Naive thymus-derived CD8-positive, alpha-beta T cell (primary cell): ENCODE data around the gene CANX. TPM values are rescaled to one million over a fixed set of nuclear protein-coding genes. Genes with fewer than 3 reads are reported as not detected.
A peak's percentile ranks its signal among the peaks of the same experiment; 100 is the strongest.
"Not testable (repeated sequence)": the region's sequence is repeated elsewhere in the genome, so short reads cannot be mapped to it uniquely, and the experiment has no call there.

Experiments
- ATAC-seq, 2 donors: fragments of 150-1000 bp; cut with Tn5 transposase in 1 of 2; sonication (Bioruptor Pico), chemical (Tn5 transposase) in 1 of 2; 1 replicate in 1 of 2; 2 replicates in 1 of 2; pipeline ENCODE4 v1.10.0; 2021; ENCODE audit warnings: mild to moderate bottlenecking in 2 of 2, moderate library complexity in 2 of 2
- POLR2A ChIA-PET: fragments of 350-600 bp; sonication (Branson Sonifier 250); formaldehyde crosslinking; loops from one replicate; lab custom pipeline; 2021; ENCODE audit warnings: antibody characterized with exemption; lab: Charles Lee
- DNase-seq, 10 donors: peaks; one replicate each; pipeline versions ENCODE4 v3.0.0 to v3.0.0-alpha.2; 2020 to 2022
- H3K27ac Mint-ChIP-seq, 10 donors: one replicate each; pipeline ENCODE4 v1.8.0; 2020 to 2022; ENCODE audit warnings: mild to moderate bottlenecking in 10 of 10, mixed read lengths in 10 of 10, moderate library complexity in 4 of 10, inconsistent platforms in 1 of 10
- H3K27me3 Mint-ChIP-seq, 5 donors: one replicate each; pipeline ENCODE4 v1.8.0; 2021 to 2022; ENCODE audit warnings: mixed read lengths in 5 of 5
- H3K36me3 Mint-ChIP-seq, 3 donors: one replicate each; pipeline ENCODE4 v1.8.0; 2020 to 2022; ENCODE audit warnings: mixed read lengths in 3 of 3, mild to moderate bottlenecking in 2 of 3, inconsistent platforms in 1 of 3
- H3K4me1 Mint-ChIP-seq, 4 donors: one replicate each; pipeline ENCODE4 v1.8.0; 2021 to 2022; ENCODE audit warnings: mixed read lengths in 4 of 4
- H3K4me3 Mint-ChIP-seq, 10 donors: one replicate each; pipeline ENCODE4 v1.8.0; 2020 to 2022; ENCODE audit warnings: mild to moderate bottlenecking in 10 of 10, mixed read lengths in 10 of 10, moderate library complexity in 6 of 10, inconsistent platforms in 1 of 10
- H3K9me3 Mint-ChIP-seq, 9 donors: one replicate each; pipeline ENCODE4 v1.8.0; 2020 to 2022; ENCODE audit warnings: mixed read lengths in 9 of 9, mild to moderate bottlenecking in 3 of 9, inconsistent platforms in 1 of 9, moderate library complexity in 1 of 9
- polyA plus RNA-seq, 3 donors: library from polyadenylated mRNA; unstranded; fragments of 300-500 nt; fragmentation: Illumina TruSeq; gene quantifications; one replicate each; pipeline ENCODE4 v1.2.3, GENCODE V29; 2021
- total RNA-seq, 8 experiments: library from RNA in 2 of 8; stranded (reverse) in 2 of 8; gene quantifications; one replicate each; pipeline ENCODE4 v1.2.3 and lab custom pipeline; 2021 to 2026

CANX gene
- total and polyA plus RNA-seq, 5 experiments from 2014 or later: 172 to 225 (median 219) TPM

DNA sequence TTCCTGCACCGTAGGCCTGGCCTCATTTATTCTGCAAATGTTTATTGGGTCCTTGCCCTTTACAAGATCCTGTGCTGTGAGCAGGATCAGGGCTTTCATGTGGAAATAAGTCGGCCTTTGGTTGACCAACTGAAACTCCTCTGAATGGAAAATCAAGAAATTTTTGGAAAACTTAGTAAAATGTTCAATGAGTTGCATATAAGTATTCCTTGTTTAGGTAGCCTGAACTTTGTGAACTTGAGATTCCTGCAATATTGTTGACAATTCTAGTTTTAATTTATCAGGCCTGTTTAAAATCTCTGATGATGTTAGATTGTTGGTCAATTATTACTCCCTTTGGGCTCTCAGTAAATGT is 35.0 kb downstream of the CANX start:
- H3K4me1 Mint-ChIP-seq: peaks cover 18 to 63% (median 52%) of the 10 kb centered on the region in 4 donors
- no peaks in the 10 kb centered on the region for H3K27me3 Mint-ChIP-seq
- H3K9me3 Mint-ChIP-seq: no peaks in the 10 kb centered on the region
- POLR2A ChIA-PET: interaction anchor here (0.8 to 4.0 kb wide), 7 partner anchors 20 to 336 kb away, joined by 3 to 35 read pairs (median 5); partner anchors contain the start of genes CANX, CBY3 and HNRNPH1
- H3K4me3 Mint-ChIP-seq: peak overlapping the region; percentile 77 to 96 (median 94)
- H3K27ac Mint-ChIP-seq: peak overlapping the region; percentile 84 to 97 (median 96)
- ATAC-seq (no peak), DNase-seq (peak in 1 of 10 donors; percentile 9)
- H3K36me3 Mint-ChIP-seq: peaks cover 0 to 38% (median 3%) of the 10 kb centered on the region in 3 donors

GRCh38 chr5:179734536-179735164 is 35.9 kb downstream of the CANX start:
- Mint-ChIP-seq H3K4me1 (peaks cover 22 to 66% (median 59%) of the 10 kb centered on the region in 4 donors), H3K9me3 (no peaks in the 10 kb centered on the region), H3K4me3 (peak overlapping the region; percentile 77 to 96 (median 94)), H3K27ac (peak overlapping the region; percentile 43 to 97 (median 94)), H3K36me3 (peaks cover 0 to 34% (median 3%) of the 10 kb centered on the region in 3 donors), H3K27me3 (no peaks in the 10 kb centered on the region)
- ATAC-seq: no peak
- POLR2A ChIA-PET: interaction anchor here (2.1 kb wide), 1 partner anchor 111 kb away, joined by 9 read pairs; the partner anchor contains the start of gene HNRNPH1
- DNase-seq: no peak

GRCh38 chr5:179738742-179739141 is 40.0 kb downstream of the CANX start:
- H3K9me3 Mint-ChIP-seq: no peaks in the 10 kb centered on the region
- peak overlapping the region in 6 of 10 donors; percentile 3 to 49 (median 30) for H3K4me3 Mint-ChIP-seq
- peaks cover 31 to 75% (median 70%) of the 10 kb centered on the region in 4 donors for H3K4me1 Mint-ChIP-seq

GRCh38 chr5:179744106-179744505 is 45.3 kb downstream of the CANX start:
- POLR2A ChIA-PET: interaction anchor here (0.6 kb wide), 1 partner anchor 130 kb away, joined by 4 read pairs; no protein-coding TSS in a partner anchor
- peaks cover 19 to 48% (median 45%) of the 10 kb centered on the region in 4 donors for H3K4me1 Mint-ChIP-seq
- H3K36me3 Mint-ChIP-seq: peaks cover 0 to 31% (median 3%) of the 10 kb centered on the region in 3 donors
- H3K27ac Mint-ChIP-seq, H3K4me3 Mint-ChIP-seq, DNase-seq, H3K27me3 Mint-ChIP-seq, H3K9me3 Mint-ChIP-seq, ATAC-seq: not testable (repeated sequence)

More at GRCh38 chr5:179738742-179739141, 40.0 kb downstream of the CANX start:
- Mint-ChIP-seq H3K27me3 (no peaks in the 10 kb centered on the region), H3K36me3 (peaks cover 0 to 34% (median 3%) of the 10 kb centered on the region in 3 donors), H3K27ac (peak overlapping the region in 7 of 10 donors; percentile 20 to 90 (median 79))
- ATAC-seq (no peak), DNase-seq (no peak)
- POLR2A ChIA-PET: interaction anchor here (1.1 kb wide), 1 partner anchor 26 kb away, joined by 3 read pairs; no protein-coding TSS in a partner anchor

- Mint-ChIP-seq H3K4me3 (no peak overlapping the region), H3K9me3 (no peaks in the 10 kb centered on the region), H3K4me1 (peaks cover 22 to 49% (median 40%) of the 10 kb centered on the region in 4 donors), H3K27me3 (no peaks in the 10 kb centered on the region), H3K27ac (peak overlapping the region in 6 of 10 donors; percentile 19 to 78 (median 47)), H3K36me3 (peaks cover 0 to 37% (median 6%) of the 10 kb centered on the region in 3 donors)
- no peak for ATAC-seq
- DNase-seq: no peak
- POLR2A ChIA-PET: no interaction called here
Observed at GRCh38 chr5:179746872-179747271, 48.1 kb downstream of the CANX start.

DNA sequence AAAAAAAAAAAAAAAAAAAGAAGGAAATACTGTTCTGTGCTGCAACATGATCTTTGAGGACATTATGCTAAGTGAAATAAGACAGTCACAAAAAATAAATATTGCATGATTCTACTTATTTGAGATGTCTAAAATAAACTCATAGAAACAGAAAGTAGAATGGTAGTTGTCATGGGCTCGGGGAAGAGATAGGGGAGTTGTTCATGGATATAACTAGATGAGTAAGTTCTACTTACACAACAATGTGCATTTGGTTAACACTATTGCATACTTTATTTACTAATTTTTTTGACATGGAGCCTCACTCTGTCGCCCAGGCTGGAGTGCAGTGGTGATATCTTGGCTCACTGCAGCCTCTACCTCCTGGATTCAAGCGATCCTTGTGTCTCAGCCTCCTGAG is 49.0 kb downstream of the CANX start:
- no peaks in the 10 kb centered on the region for H3K27me3 Mint-ChIP-seq

GRCh38 chr5:179749857-179750508 is 51.2 kb downstream of the CANX start:
- H3K9me3 Mint-ChIP-seq: peaks cover 0 to 1% (median 0%) of the 10 kb centered on the region in 9 donors
- peaks cover 0 to 31% (median 6%) of the 10 kb centered on the region in 3 donors for H3K36me3 Mint-ChIP-seq
- POLR2A ChIA-PET: no interaction called here
- H3K4me3 Mint-ChIP-seq: peak overlapping the region in 1 of 10 donors; percentile 11
- H3K27ac Mint-ChIP-seq: peak overlapping the region in 4 of 10 donors; percentile 26 to 75 (median 47)
- peaks cover 38 to 62% (median 58%) of the 10 kb centered on the region in 4 donors for H3K4me1 Mint-ChIP-seq
- DNase-seq (no peak), ATAC-seq (no peak)
- no peaks in the 10 kb centered on the region for H3K27me3 Mint-ChIP-seq

More for the DNA sequence above, 49.0 kb downstream of the CANX start:
- H3K27ac Mint-ChIP-seq: peak overlapping the region in 1 of 10 donors; percentile 37
- no peaks in the 10 kb centered on the region for H3K9me3 Mint-ChIP-seq
- ATAC-seq (no peak), DNase-seq (no peak)
- H3K36me3 Mint-ChIP-seq: peaks cover 0 to 36% (median 6%) of the 10 kb centered on the region in 3 donors
- H3K4me3 Mint-ChIP-seq: no peak overlapping the region
- POLR2A ChIA-PET: no interaction called here
- peaks cover 22 to 47% (median 40%) of the 10 kb centered on the region in 4 donors for H3K4me1 Mint-ChIP-seq

DNA sequence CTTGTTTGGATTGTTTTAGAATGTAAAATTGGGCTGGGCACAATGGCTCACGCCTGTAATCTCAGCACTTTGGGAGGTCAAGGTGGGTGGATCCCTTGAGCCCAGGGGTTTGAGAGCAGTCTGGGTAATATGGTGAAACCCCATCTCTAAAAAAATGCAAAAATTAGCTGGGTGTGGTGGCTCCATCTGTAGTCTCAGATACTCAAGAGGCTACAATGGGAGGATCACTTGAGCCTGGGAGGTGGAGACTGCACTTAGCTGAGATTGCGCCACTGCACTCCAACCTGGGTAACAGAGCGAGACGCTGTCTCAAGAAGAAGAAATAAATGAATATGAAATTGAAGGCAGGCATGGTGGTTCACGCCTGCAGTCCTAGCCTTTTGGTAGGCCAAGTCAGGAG is 55.2 kb downstream of the CANX start:
- ATAC-seq (no peak), DNase-seq (no peak)
- POLR2A ChIA-PET: interaction anchor here (0.7 kb wide), 2 partner anchors 21 to 38 kb away, joined by 4 to 7 read pairs; no protein-coding TSS in a partner anchor
- Mint-ChIP-seq H3K9me3 (peaks cover 0 to 1% (median 0%) of the 10 kb centered on the region in 9 donors), H3K27ac (peak overlapping the region; percentile 7 to 87 (median 68)), H3K36me3 (peaks cover 0 to 21% (median 3%) of the 10 kb centered on the region in 3 donors), H3K27me3 (no peaks in the 10 kb centered on the region), H3K4me1 (peaks cover 37 to 63% (median 55%) of the 10 kb centered on the region in 4 donors), H3K4me3 (peak overlapping the region in 6 of 10 donors; percentile 14 to 48 (median 42))

GRCh38 chr5:179755022-179755421 is 56.3 kb downstream of the CANX start:
- POLR2A ChIA-PET: interaction anchor here (0.6 kb wide), 1 partner anchor 71 kb away, joined by 3 read pairs; no protein-coding TSS in a partner anchor
- Mint-ChIP-seq H3K4me1 (peaks cover 38 to 65% (median 55%) of the 10 kb centered on the region in 4 donors), H3K4me3 (peak overlapping the region in 8 of 10 donors; percentile 0 to 55 (median 42)), H3K36me3 (peaks cover 0 to 20% (median 0%) of the 10 kb centered on the region in 3 donors), H3K27me3 (no peaks in the 10 kb centered on the region), H3K27ac (peak overlapping the region; percentile 7 to 87 (median 74)), H3K9me3 (peaks cover 0 to 1% (median 0%) of the 10 kb centered on the region in 9 donors)
- DNase-seq: peak in 1 of 10 donors; percentile 18
- peak; percentile 61 to 67 for ATAC-seq

DNA sequence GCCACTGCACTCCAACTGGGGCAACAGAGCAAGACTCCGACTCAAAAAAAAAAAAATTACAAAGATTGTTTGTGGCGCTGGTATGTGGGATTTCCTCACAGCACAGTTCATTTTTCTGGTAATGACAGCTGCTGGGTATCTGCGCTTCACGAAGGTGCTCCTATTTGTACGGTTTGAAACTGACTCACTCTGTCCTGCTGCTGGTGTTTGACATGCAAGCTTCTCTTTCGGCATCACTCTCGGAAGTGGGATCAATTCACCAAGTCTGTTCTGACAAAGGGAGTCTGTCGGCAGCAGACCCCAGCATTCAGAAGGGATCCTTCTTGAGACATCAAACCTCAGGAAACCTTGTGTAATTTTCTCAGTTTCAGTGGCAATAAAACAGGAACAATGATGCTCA is 60.2 kb downstream of the CANX start:
- Mint-ChIP-seq H3K27me3 (no peaks in the 10 kb centered on the region), H3K36me3 (peaks cover 0 to 12% (median 0%) of the 10 kb centered on the region in 3 donors), H3K4me1 (peaks cover 46 to 80% (median 75%) of the 10 kb centered on the region in 4 donors), H3K9me3 (no peaks in the 10 kb centered on the region), H3K4me3 (no peak overlapping the region), H3K27ac (peak overlapping the region in 5 of 10 donors; percentile 20 to 84 (median 70))
- DNase-seq: no peak
- POLR2A ChIA-PET: no interaction called here
- no peak for ATAC-seq

GRCh38 chr5:179759581-179760551 is 61.1 kb downstream of the CANX start:
- DNase-seq: peak in 1 of 10 donors; percentile 24
- POLR2A ChIA-PET: interaction anchor here (1.3 kb wide), 1 partner anchor 28 kb away, joined by 3 read pairs; the partner anchor contains the start of gene MAML1
- no peaks in the 10 kb centered on the region for H3K9me3 Mint-ChIP-seq
- peak overlapping the region; percentile 20 to 85 (median 78) for H3K27ac Mint-ChIP-seq
- peaks cover 0 to 12% (median 0%) of the 10 kb centered on the region in 3 donors for H3K36me3 Mint-ChIP-seq
- no peaks in the 10 kb centered on the region for H3K27me3 Mint-ChIP-seq
- ATAC-seq: no peak
- peaks cover 38 to 74% (median 67%) of the 10 kb centered on the region in 4 donors for H3K4me1 Mint-ChIP-seq
- H3K4me3 Mint-ChIP-seq: peak overlapping the region in 4 of 10 donors; percentile 24 to 38 (median 28)
